Measurements from ENCODE around the gene ZNF622.

DNA sequence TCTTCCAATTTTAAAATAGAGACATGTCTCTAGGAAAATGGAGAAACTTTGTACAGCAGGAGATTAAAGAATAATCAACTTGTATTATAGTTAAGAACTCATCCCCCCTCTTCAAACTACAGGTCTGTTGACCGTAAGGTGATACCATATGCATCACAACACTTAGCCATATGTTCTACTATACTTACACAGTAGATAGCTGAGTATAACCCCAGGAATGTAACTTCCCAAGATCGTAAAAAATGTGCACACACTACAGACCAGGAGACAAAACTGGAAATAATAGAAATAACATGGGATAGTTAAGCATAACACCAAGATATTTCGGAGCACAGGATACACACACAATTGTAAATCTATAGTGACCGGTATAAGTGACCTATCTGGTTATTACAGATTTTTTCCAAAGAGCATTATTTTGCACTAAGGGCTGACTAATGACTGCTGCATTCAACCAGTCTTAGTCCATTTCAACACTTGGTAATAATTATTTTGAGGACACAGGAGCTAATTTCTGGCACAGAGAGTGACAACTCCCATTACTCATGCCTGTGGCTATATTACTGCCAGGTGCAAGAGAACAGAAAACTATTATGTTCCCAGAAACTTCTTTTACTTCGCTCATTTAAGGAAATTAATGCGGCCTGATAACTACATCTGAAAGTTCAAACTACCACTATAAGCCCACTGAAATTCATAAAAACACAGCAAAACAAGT, 15.4 kb upstream of the ZNF622 start:
- TF ChIP-seq CTCF (IDR thresholded peaks at IDR 0.05) (no peak), POLR2A (IDR thresholded peaks at IDR 0.05) (no peak)
